Activated naive CD4-positive, alpha-beta T cell treated with anti-CD3 and anti-CD28 coated beads, Interleukin-2, amount 10 ng/mL, durations not matched to agents 5 hours and 36 hours (primary cell): ENCODE data around the gene FEM1B. TPM values are rescaled to one million over a fixed set of nuclear protein-coding genes. Genes with fewer than 3 reads are reported as not detected.

ENCODE experiments used
- total RNA-seq, 2 experiments: library from RNA; stranded (reverse); gene quantifications; one replicate each; pipeline ENCODE4 v1.2.3, GENCODE V29; 2021

The FEM1B gene
- total RNA-seq: 10 to 100 TPM; 41.2 to 44.6 TPM

GRCh38 chr15:68277603-68278344, at the start of gene FEM1B:
Gene FEM1B, plus strand, starts transcription at chr15:68277745. Its CDS starts 673 bp downstream, at chr15:68278418.

GRCh38 chr15:68229386-68230156, 48.0 kb upstream of the FEM1B start, which contains the start of gene CLN6:
Gene CLN6, minus strand, starts transcription at chr15:68229728. Its CDS starts 144 bp downstream, at chr15:68229584.

Other genes with a start within 250 kb of the FEM1B start
- gene PIAS1, start 223.4 kb upstream of the FEM1B start, total RNA-seq: 10 to 100 TPM; 42.1 to 43.9 TPM
- 10 to 100 TPM; 10.3 to 12.3 TPM for gene CALML4, start 72.4 kb upstream of the FEM1B start, total RNA-seq
- 10 to 100 TPM; 39.7 to 43.6 TPM for gene CLN6, start 48.0 kb upstream of the FEM1B start, total RNA-seq
- gene ITGA11, start 154.4 kb downstream of the FEM1B start, total RNA-seq: 1 to 10 TPM in 1 of 2 experiments, under 1 TPM in 1; 0.60 to 1.2 TPM